ENCODE results near the gene TMEM151B.

DNA sequence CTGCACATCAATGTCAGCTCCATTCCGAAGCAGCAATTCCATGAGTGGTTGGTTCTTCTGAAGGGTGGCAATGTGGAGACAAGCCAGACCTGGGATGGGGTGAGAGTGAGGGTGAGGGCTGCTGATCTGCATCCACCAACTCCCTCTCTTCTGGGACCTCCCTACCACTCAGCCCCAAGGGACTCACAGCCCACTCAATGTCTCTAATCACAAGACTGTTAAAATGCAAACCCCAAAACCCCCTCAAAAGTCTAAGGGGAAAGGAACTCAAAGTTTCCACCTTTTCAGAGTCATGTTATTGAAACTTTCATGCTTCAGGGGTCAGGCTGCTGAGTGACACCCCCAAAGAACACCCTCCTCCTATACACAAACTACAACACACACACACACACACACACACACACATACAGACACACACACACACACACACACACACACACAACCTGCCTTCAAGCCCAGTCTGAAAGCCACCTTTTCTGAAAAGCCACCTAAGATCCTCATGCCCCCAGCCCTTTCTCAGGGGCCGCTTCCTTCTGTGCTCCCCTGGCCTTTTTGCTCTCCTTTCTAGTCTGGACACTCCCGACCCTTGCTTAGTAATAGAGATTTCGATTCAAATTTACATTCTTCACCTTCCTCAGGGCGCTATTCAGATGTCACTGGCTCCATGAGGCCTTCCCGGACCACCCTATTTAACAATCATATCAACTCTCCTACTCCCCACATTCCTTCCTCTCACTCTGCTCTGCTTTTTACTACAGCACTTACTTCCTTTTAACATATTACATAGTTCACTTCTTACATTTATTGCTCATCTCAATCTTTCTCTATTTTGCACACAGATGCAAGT, 9.6 kb upstream of the TMEM151B start:
- TF ChIP-seq, protein P1, sequence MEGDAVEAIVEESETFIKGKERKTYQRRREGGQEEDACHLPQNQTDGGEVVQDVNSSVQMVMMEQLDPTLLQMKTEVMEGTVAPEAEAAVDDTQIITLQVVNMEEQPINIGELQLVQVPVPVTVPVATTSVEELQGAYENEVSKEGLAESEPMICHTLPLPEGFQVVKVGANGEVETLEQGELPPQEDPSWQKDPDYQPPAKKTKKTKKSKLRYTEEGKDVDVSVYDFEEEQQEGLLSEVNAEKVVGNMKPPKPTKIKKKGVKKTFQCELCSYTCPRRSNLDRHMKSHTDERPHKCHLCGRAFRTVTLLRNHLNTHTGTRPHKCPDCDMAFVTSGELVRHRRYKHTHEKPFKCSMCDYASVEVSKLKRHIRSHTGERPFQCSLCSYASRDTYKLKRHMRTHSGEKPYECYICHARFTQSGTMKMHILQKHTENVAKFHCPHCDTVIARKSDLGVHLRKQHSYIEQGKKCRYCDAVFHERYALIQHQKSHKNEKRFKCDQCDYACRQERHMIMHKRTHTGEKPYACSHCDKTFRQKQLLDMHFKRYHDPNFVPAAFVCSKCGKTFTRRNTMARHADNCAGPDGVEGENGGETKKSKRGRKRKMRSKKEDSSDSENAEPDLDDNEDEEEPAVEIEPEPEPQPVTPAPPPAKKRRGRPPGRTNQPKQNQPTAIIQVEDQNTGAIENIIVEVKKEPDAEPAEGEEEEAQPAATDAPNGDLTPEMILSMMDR (IDR thresholded peaks at IDR 0.05; ENCODE audit: low read depth, low read length), result no peak
- no peak for TF ChIP-seq EZH2phosphoT487 (IDR thresholded peaks at IDR 0.05; ENCODE audit: low read depth)

Data from OCI-LY3 (cell line).